SH-SY5Y (cell line): Measurements from ENCODE around the gene GLS.

ENCODE experiments used
- GATA2 ChIP-seq: IDR thresholded peaks from 2 replicates; pipeline ENCODE4 v1.6.1; 2011; ENCODE audit warnings: mild to moderate bottlenecking, low read depth, low read length
- GATA3 ChIP-seq: IDR thresholded peaks from 2 replicates; pipeline ENCODE4 v1.6.1; 2011; ENCODE audit warnings: low read depth, mild to moderate bottlenecking, low read length, moderate library complexity

DNA sequence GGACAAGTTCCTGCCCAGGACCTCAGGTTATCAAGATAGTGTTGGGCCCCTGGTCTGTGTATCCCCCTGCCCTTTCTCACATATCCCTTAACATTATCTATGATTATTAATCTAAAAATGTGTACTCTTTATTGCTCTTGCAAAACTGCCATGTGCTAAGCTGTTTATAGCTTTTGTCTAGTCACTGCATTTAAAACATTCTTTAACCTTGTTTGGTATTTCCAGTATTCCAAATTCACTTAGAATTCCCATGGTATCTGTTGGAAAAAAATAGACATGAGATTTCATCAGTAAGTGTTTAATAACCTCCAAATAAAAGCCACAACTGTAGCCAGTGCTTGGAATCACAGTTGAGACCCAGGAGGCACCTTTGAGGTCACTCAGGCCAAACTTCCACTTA, 16.2 kb upstream of the GLS start:
- TF ChIP-seq GATA2 = no peak
- no peak for TF ChIP-seq GATA3
